GM19324 (cell line): ENCODE results near the gene RND1.
A peak's percentile ranks its signal among the peaks of the same experiment; 100 is the strongest.

Experiments used
- ATAC-seq: cut with Tn5 transposase; IDR thresholded peaks from one replicate; pipeline ENCODE4 v1.9.1; 2021; ENCODE audit warnings: mild to moderate bottlenecking, moderate library complexity; ENCODE audit not compliant: unreplicated experiment, low FRiP score

The RND1 gene

GRCh38 chr12:48828841-48829575 is 36.7 kb downstream of the RND1 start:
- ATAC-seq, result no peak

GRCh38 chr12:48828293-48828692 is 37.4 kb downstream of the RND1 start:
- no peak for ATAC-seq

GRCh38 chr12:48827513-48828096 is 38.1 kb downstream of the RND1 start:
- ATAC-seq, result no peak

- no peak for ATAC-seq
These were observed 38.6 kb downstream of the RND1 start for GRCh38 chr12:48827026-48827425.

GRCh38 chr12:48826209-48826855 is 39.3 kb downstream of the RND1 start:
- ATAC-seq, result no peak

GRCh38 chr12:48824905-48825304 is 40.8 kb downstream of the RND1 start:
- no peak for ATAC-seq

- no peak for ATAC-seq
These were observed 41.6 kb downstream of the RND1 start for GRCh38 chr12:48824112-48824511.

- no peak for ATAC-seq
These were observed 42.4 kb downstream of the RND1 start for GRCh38 chr12:48823281-48823680.

- no peak for ATAC-seq
These were observed 43.0 kb downstream of the RND1 start for GRCh38 chr12:48822711-48823110.

- ATAC-seq, result no peak
These were observed 43.5 kb downstream of the RND1 start for GRCh38 chr12:48822139-48822538.

GRCh38 chr12:48819986-48820725 is 45.5 kb downstream of the RND1 start:
- no peak for ATAC-seq

- ATAC-seq, result no peak
These were observed 46.7 kb downstream of the RND1 start for GRCh38 chr12:48818831-48819590.

GRCh38 chr12:48817873-48818830 is 47.5 kb downstream of the RND1 start, which contains the start of gene CACNB3:
Gene CACNB3, plus strand, starts transcription at chr12:48818496. Its CDS starts 434 bp downstream, at chr12:48818930.
- ATAC-seq, result no peak

- no peak for ATAC-seq
These were observed 49.4 kb downstream of the RND1 start for GRCh38 chr12:48816143-48816854.

GRCh38 chr12:48815126-48816110 is 50.3 kb downstream of the RND1 start:
- peak; percentile 31 for ATAC-seq

GRCh38 chr12:48814262-48815125 is 51.2 kb downstream of the RND1 start:
- peak; percentile 75 for ATAC-seq
